RWPE1 (cell line): Measurements from ENCODE around the gene FNDC3B.

Experiments used
- CTCF ChIA-PET: fragments of 350-600 bp; sonication (Branson Sonifier 250); formaldehyde crosslinking; extraction: SDS; loops from one replicate; lab custom pipeline; 2021; lab: Yijun Ruan, JAX
- POLR2A ChIA-PET: fragments of 400-600 bp; formaldehyde crosslinking; extraction: SDS; loops from one replicate; lab custom pipeline; 2020; ENCODE audit warnings: antibody characterized with exemption; ENCODE audit not compliant: low non-redundant PET; lab: Yijun Ruan, JAX
- DNase-seq: peaks from one replicate; pipeline ENCODE4 v3.0.0; 2012; ENCODE audit warnings: low spot score
- H3K27ac ChIP-seq: fragments of 450-650 bp; 2 replicates; pipeline ENCODE4 v1.5.1; 2017
- CTCF ChIP-seq: fragments of 450-650 bp; conservative IDR thresholded peaks from 2 replicates; pipeline ENCODE4 v1.5.1; 2017; ENCODE audit warnings: low read depth, mild to moderate bottlenecking

Gene FNDC3B

GRCh38 chr3:172342097-172342659 is 302.8 kb downstream of the FNDC3B start:
- no peak for TF ChIP-seq CTCF
- ChIA-PET POLR2A (no interaction called here), CTCF (interaction anchor here (0.5 to 1.3 kb wide), 10 partner anchors 8 to 719 kb away, joined by 3 to 5 read pairs (median 4); no protein-coding TSS in a partner anchor)
- H3K27ac ChIP-seq, result no peak overlapping the region
- DNase-seq, result no peak

GRCh38 chr3:172343117-172343516 is 303.7 kb downstream of the FNDC3B start:
- ChIA-PET POLR2A (no interaction called here), CTCF (interaction anchor here (0.7 kb wide), 1 partner anchor 255 kb away, joined by 6 read pairs; no protein-coding TSS in a partner anchor)
- no peak for DNase-seq
- no peak for TF ChIP-seq CTCF
- no peak overlapping the region for H3K27ac ChIP-seq

GRCh38 chr3:172343979-172344378 is 304.6 kb downstream of the FNDC3B start:
- H3K27ac ChIP-seq, result no peak overlapping the region
- ChIA-PET CTCF (interaction anchor here (0.5 to 0.7 kb wide), 2 partner anchors 256 to 372 kb away, joined by 3 to 6 read pairs; no protein-coding TSS in a partner anchor), POLR2A (no interaction called here)
- TF ChIP-seq CTCF, result no peak
- no peak for DNase-seq

- TF ChIP-seq CTCF, result no peak
- CTCF ChIA-PET, result no interaction called here
- POLR2A ChIA-PET, result no interaction called here
- no peak for DNase-seq
- no peak overlapping the region for H3K27ac ChIP-seq
Measured at GRCh38 chr3:172346161-172346560, 306.8 kb downstream of the FNDC3B start.

GRCh38 chr3:172347895-172348679 is 308.7 kb downstream of the FNDC3B start:
- no peak overlapping the region for H3K27ac ChIP-seq
- DNase-seq, result no peak
- TF ChIP-seq CTCF, result no peak
- CTCF ChIA-PET, result interaction anchor here (0.8 kb wide), 1 partner anchor 20 kb away, joined by 3 read pairs; no protein-coding TSS in a partner anchor
- POLR2A ChIA-PET, result no interaction called here

- ChIA-PET POLR2A (no interaction called here), CTCF (no interaction called here)
- H3K27ac ChIP-seq, result no peak overlapping the region
- TF ChIP-seq CTCF, result no peak
- no peak for DNase-seq
Measured at GRCh38 chr3:172351895-172352466, 312.6 kb downstream of the FNDC3B start.
